Fibroblast of villous mesenchyme (primary cell): ENCODE data around the gene PAK6. TPM values are rescaled to one million over a fixed set of nuclear protein-coding genes. Genes with fewer than 3 reads are reported as not detected.

ENCODE experiments used
- DNase-seq: peaks from one replicate; pipeline ENCODE4 v3.0.0-alpha.2; 2010; ENCODE audit warnings: low read depth
- H3K4me3 ChIP-seq: 2 replicates; pipeline ENCODE4 v1.5.1; 2011; ENCODE audit warnings: low read depth, mild to moderate bottlenecking, low read length
- CTCF ChIP-seq: IDR thresholded peaks from 2 replicates; pipeline ENCODE4 v1.5.1; 2012; ENCODE audit warnings: low read depth, mild to moderate bottlenecking, low read length; ENCODE audit not compliant: insufficient read depth
- total RNA-seq: library from RNA; depleted of rRNA; stranded (reverse); fragments of >200 nt; gene quantifications from 2 replicates; pipeline ENCODE4 v1.2.3, GENCODE V29; 2012

PAK6 gene
- total RNA-seq, 1 donor = under 0.01 TPM

GRCh38 chr15:40256638-40257235 is 17.9 kb downstream of the PAK6 start:
- no peak for DNase-seq
- TF ChIP-seq CTCF = no peak
- no peak overlapping the region for H3K4me3 ChIP-seq

GRCh38 chr15:40257656-40258450 is 19.0 kb downstream of the PAK6 start:
- no peak overlapping the region for H3K4me3 ChIP-seq
- peak; percentile 40 for DNase-seq
- no peak for TF ChIP-seq CTCF

DNA sequence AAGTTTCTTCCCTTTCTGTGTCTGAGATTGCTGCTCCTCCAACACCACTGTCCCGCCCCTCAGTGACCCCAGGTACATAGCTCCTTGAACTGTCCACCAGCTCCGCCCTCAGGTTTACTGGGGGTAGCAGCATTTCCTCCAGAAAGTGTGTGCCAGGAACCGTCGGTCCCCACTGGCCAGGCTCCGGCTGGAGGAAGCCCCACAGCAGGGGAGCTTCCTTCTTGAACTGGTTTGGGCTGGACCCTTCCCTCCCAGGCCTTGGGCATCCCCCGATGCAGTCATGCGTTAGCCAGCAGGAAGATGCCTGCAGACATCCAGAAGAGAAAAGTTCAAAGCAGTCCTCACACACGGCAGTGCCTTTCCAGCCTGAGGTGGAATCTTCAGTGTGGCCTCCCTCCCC is 19.7 kb downstream of the PAK6 start:
- no peak for TF ChIP-seq CTCF

GRCh38 chr15:40259021-40259420 is 20.2 kb downstream of the PAK6 start:
- TF ChIP-seq CTCF = no peak
- no peak overlapping the region for H3K4me3 ChIP-seq
- DNase-seq = no peak

More for the DNA sequence above, 19.7 kb downstream of the PAK6 start:
- no peak overlapping the region for H3K4me3 ChIP-seq
- DNase-seq = no peak

DNA sequence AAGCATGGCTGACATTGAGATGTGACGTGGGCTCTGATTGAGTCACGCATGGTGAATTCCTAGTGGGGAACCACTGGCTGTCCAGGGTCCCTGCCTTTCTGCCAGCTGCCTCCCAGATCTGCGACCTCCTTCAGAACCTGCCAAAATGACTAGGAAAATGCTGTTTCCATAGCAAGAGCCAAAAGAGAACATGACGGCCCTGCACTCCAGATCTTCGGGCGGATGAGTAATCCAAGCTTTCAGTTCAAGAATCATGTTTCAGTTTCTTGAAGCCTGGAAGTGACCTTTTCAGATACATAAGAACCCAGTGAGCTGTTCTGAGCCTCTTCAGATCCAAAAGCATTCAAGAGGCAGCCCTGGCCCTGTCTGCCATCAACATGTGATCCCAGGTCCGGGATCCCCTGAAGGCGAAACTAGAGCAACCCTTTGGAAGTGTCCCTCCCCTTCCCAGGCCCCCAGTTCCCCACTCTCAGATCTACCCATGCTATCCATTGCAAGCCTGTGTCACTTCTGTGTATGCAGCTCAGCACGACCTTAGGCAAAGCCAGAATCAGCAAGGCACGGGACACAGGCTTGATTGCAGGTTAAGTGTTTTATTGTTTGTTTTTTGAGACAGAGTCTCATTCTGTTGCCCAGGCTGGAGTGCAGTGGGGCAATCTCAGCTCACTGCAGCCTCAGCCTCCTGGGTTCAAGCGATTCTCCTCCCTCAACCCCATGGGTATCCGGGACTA is 24.3 kb downstream of the PAK6 start:
- no peak for TF ChIP-seq CTCF
- DNase-seq = peak; percentile 49
- no peak overlapping the region for H3K4me3 ChIP-seq

DNA sequence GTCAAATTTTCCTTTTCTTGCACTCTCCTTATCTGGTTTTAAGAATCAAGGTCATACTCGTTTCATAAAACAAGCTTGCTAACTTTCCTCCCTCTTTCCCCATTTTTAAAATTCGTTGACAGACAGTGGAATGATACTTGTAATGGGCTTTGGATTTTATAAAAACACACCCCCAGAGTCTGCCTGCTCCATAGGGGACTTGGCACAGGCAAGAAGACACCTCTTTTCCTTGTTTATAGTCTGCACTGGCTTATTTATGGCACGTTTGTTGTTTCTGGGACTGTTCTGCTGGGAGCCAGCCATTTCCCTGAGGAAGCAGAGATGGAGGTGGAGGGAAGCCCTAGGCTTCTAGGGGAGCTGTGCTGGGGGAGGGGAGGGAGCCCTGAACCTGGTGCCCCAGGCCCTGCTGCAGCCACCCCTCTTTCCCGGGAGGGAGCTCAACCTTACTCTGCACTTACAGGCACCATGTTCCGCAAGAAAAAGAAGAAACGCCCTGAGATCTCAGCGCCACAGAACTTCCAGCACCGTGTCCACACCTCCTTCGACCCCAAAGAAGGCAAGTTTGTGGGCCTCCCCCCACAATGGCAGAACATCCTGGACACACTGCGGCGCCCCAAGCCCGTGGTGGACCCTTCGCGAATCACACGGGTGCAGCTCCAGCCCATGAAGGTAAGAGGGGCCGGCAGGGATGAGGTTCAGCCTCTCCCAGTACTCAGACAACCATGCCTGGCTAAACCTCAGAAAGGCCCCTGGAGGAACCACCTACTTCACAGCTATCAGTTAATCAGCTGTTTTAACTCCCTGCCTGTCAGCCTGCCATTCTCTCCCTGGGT is 25.7 kb downstream of the PAK6 start:
- DNase-seq = no peak
- TF ChIP-seq CTCF = no peak
- H3K4me3 ChIP-seq = no peak overlapping the region
